H9 (cell line): ENCODE results near the gene DAB2IP. TPM values are rescaled to one million over a fixed set of nuclear protein-coding genes. Genes with fewer than 3 reads are reported as not detected.

Source experiments
- DNase-seq: peaks from one replicate; pipeline ENCODE4 v3.0.0-alpha.2; 2017
- H2AFZ ChIP-seq: one replicate; pipeline ENCODE4 v1.6.1; 2013; ENCODE audit warnings: mild to moderate bottlenecking, low read length, control low read depth, moderate library complexity
- H2AK5ac ChIP-seq: 2 replicates; pipeline ENCODE4 v1.6.1; 2013; ENCODE audit warnings: low read length, control low read depth, mixed read lengths; ENCODE audit not compliant: insufficient read length
- H2BK120ac ChIP-seq: one replicate; pipeline ENCODE4 v1.6.1; 2013; ENCODE audit warnings: low read depth, mild to moderate bottlenecking, low read length, control low read depth, inconsistent platforms; ENCODE audit not compliant: poor library complexity, severe bottlenecking
- H2BK12ac ChIP-seq: 2 replicates; pipeline ENCODE4 v1.6.1; 2013; ENCODE audit warnings: low read length, control low read depth, mixed read lengths, low read depth; ENCODE audit not compliant: insufficient read length
- H2BK15ac ChIP-seq: 2 replicates; pipeline ENCODE4 v1.6.1; 2013; ENCODE audit warnings: low read depth, low read length, control low read depth
- H2BK20ac ChIP-seq: one replicate; pipeline ENCODE4 v1.6.1; 2013; ENCODE audit warnings: low read depth, mild to moderate bottlenecking, low read length, control low read depth, inconsistent platforms; ENCODE audit not compliant: poor library complexity, severe bottlenecking
- H2BK5ac ChIP-seq: 2 replicates; pipeline ENCODE4 v1.6.1; 2013; ENCODE audit warnings: low read length, control low read depth, mixed read lengths; ENCODE audit not compliant: insufficient read length
- H3K14ac ChIP-seq: 2 replicates; pipeline ENCODE4 v1.6.1; 2013; ENCODE audit warnings: low read length, control low read depth; ENCODE audit not compliant: insufficient read depth
- H3K18ac ChIP-seq: 2 replicates; pipeline ENCODE4 v1.6.1; 2013; ENCODE audit warnings: low read depth, mild to moderate bottlenecking, mixed read lengths, low read length, control low read depth; ENCODE audit not compliant: insufficient read length
- H3K23ac ChIP-seq: 2 replicates; pipeline ENCODE4 v1.6.1; 2013; ENCODE audit warnings: low read length, control low read depth, mixed read lengths, low read depth; ENCODE audit not compliant: insufficient read length
- H3K23me2 ChIP-seq: 2 replicates; pipeline ENCODE4 v1.6.1; 2013; ENCODE audit warnings: low read depth, mild to moderate bottlenecking, mixed read lengths, low read length, control low read depth; ENCODE audit not compliant: insufficient read length, poor library complexity, severe bottlenecking
- H3K27ac ChIP-seq: 2 replicates; pipeline ENCODE4 v1.5.1; 2013; ENCODE audit warnings: low read length, control low read depth, mixed read lengths, low read depth; ENCODE audit not compliant: insufficient read length
- H3K27me3 ChIP-seq: 2 replicates; pipeline ENCODE4 v1.6.1; 2013; ENCODE audit warnings: low read length, control low read depth, inconsistent platforms; ENCODE audit not compliant: insufficient read depth
- H3K4ac ChIP-seq: 2 replicates; pipeline ENCODE4 v1.6.1; 2013; ENCODE audit warnings: low read depth, mild to moderate bottlenecking, control low read depth, inconsistent platforms, low read length, moderate library complexity
- H3K4me1 ChIP-seq: 2 replicates; pipeline ENCODE4 v1.6.1; 2013; ENCODE audit warnings: low read length, control low read depth, inconsistent platforms; ENCODE audit not compliant: insufficient read depth
- H3K4me2 ChIP-seq: 2 replicates; pipeline ENCODE4 v1.6.1; 2013; ENCODE audit warnings: low read length, control low read depth, mixed read lengths; ENCODE audit not compliant: insufficient read length, insufficient read depth
- H3K56ac ChIP-seq: 2 replicates; pipeline ENCODE4 v1.6.1; 2013; ENCODE audit warnings: low read depth, mild to moderate bottlenecking, mixed read lengths, low read length, control low read depth; ENCODE audit not compliant: insufficient read length
- H3K79me1 ChIP-seq: 2 replicates; pipeline ENCODE4 v1.6.1; 2013; ENCODE audit warnings: low read depth, mild to moderate bottlenecking, moderate library complexity, low read length, control low read depth, inconsistent platforms; ENCODE audit not compliant: insufficient read depth, poor library complexity, severe bottlenecking
- H3K79me2 ChIP-seq: 2 replicates; pipeline ENCODE4 v1.6.1; 2013; ENCODE audit warnings: low read length, control low read depth, inconsistent platforms; ENCODE audit not compliant: insufficient read depth
- H3K9ac ChIP-seq: 2 replicates; pipeline ENCODE4 v1.6.1; 2013; ENCODE audit warnings: low read length, control low read depth, mixed read lengths; ENCODE audit not compliant: insufficient read length; ENCODE audit errors: extremely low read depth
- H3K9me3 ChIP-seq: one replicate; pipeline ENCODE4 v1.6.1; 2013; ENCODE audit warnings: low read depth, low read length, inconsistent platforms; ENCODE audit not compliant: control insufficient read depth
- H3T11ph ChIP-seq: one replicate; pipeline ENCODE4 v1.6.1; 2013; ENCODE audit warnings: mild to moderate bottlenecking, low read length, control low read depth, inconsistent platforms
- H4K20me1 ChIP-seq: one replicate; pipeline ENCODE4 v1.6.1; 2013; ENCODE audit not compliant: control insufficient read depth, insufficient read length, insufficient read depth
- H4K5ac ChIP-seq: 2 replicates; pipeline ENCODE4 v1.6.1; 2013; ENCODE audit warnings: low read depth, mild to moderate bottlenecking, mixed read lengths, low read length, control low read depth; ENCODE audit not compliant: insufficient read length
- H4K8ac ChIP-seq: replicated peaks from 2 replicates; pipeline ENCODE4 v1.6.1; 2013; ENCODE audit warnings: low read length, control low read depth, mixed read lengths, low read depth; ENCODE audit not compliant: insufficient read length
- H4K91ac ChIP-seq: 2 replicates; pipeline ENCODE4 v1.6.1; 2013; ENCODE audit warnings: low read depth, mild to moderate bottlenecking, moderate library complexity, mixed read lengths, low read length, control low read depth; ENCODE audit not compliant: insufficient read length
- H3K27ac Mint-ChIP-seq, 3 experiments: 2 replicates in 2 of 3; 3 replicates in 1 of 3; pipeline ENCODE4 v1.8.0; 2020 to 2021; ENCODE audit warnings: mixed read lengths in 3 of 3, mild to moderate bottlenecking in 1 of 3, moderate library complexity in 1 of 3
- H3K27me3 Mint-ChIP-seq: 2 replicates; pipeline ENCODE4 v1.8.0; 2021; ENCODE audit warnings: low read depth, mild to moderate bottlenecking, moderate library complexity, mixed read lengths
- H3K36me3 Mint-ChIP-seq, 3 experiments: 2 replicates in 2 of 3; 3 replicates in 1 of 3; pipeline ENCODE4 v1.8.0; 2020 to 2021; ENCODE audit warnings: low read depth in 3 of 3, mixed read lengths in 3 of 3; ENCODE audit not compliant: insufficient read depth in 1 of 3
- H3K4me1 Mint-ChIP-seq, 2 experiments: 2 replicates each; pipeline ENCODE4 v1.8.0; 2020; ENCODE audit warnings: mixed read lengths in 2 of 2
- H3K4me3 Mint-ChIP-seq, 2 experiments: 2 replicates in 1 of 2; 3 replicates in 1 of 2; pipeline ENCODE4 v1.8.0; 2020 to 2021; ENCODE audit warnings: mild to moderate bottlenecking in 2 of 2, mixed read lengths in 2 of 2, moderate library complexity in 1 of 2
- H3K9me3 Mint-ChIP-seq, 2 experiments: 2 replicates in 1 of 2; 3 replicates in 1 of 2; pipeline ENCODE4 v1.8.0; 2020; ENCODE audit warnings: mild to moderate bottlenecking in 2 of 2, mixed read lengths in 2 of 2, moderate library complexity in 1 of 2
- WGBS: extraction: QIAGEN DNeasy Blood & Tissue Kit; methylation state at CpG from one replicate; pipeline ENCODE4 v1.1.7; 2013; ENCODE audit warnings: missing lambda C conversion rate, low lambda C conversion rate, mixed read lengths; ENCODE audit not compliant: insufficient read length; ENCODE audit errors: extremely low coverage; 5-methylcytosine and 5-hydroxymethylcytosine counted together
- total RNA-seq: library from RNA; stranded (reverse); gene quantifications from 2 replicates; pipeline ENCODE4 v1.2.1, GENCODE V29; 2021
- TF ChIP-seq, protein P1 (sequence below): fragments of 200-600 bp; sonication (generic); conservative IDR thresholded peaks from 3 replicates; pipeline ENCODE4 v1.8.0; 2021; ENCODE audit warnings: antibody characterized with exemption, mild to moderate bottlenecking

DAB2IP gene
- total RNA-seq, 1 experiment from 2014 or later, result 22.6 TPM

DNA sequence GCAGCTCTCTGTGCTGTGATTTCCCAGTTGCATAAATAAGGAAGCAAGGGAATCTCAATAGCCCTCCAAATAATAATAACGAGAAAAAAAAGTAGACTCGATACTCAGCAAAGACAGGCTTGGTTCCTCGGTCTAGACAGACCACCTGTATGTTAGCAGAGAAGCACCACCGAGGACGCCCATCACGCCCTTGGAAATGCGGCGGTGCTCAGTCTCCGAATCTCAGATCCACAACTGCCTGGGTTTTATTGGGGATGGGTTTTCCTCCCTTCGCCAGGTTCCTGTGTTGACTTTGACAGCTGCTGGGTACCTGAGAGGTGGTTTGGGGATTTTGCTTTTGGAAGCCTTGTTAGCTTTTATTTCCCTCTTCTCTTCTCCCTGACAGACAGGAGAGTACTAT lies 7.2 kb downstream of the DAB2IP start:
- Histone ChIP-seq H2AK5ac (no peak overlapping the region), H2BK15ac (no peak overlapping the region), H4K91ac (no peak overlapping the region), H3T11ph (no peak overlapping the region), H3K27me3 (no peaks in the 10 kb centered on the region), H3K56ac (no peak overlapping the region), H4K5ac (no peak overlapping the region), H3K79me2 (peaks cover 3% of the 10 kb centered on the region; the same call in 1 of the 2 replicates), H3K9ac (no peak overlapping the region), H3K79me1 (no peaks in the 10 kb centered on the region), H3K23ac (no peak overlapping the region), H4K8ac (no peak overlapping the region), H3K27ac (no peak overlapping the region), H2BK12ac (no peak overlapping the region), H3K4me1 (no peaks in the 10 kb centered on the region), H4K20me1 (peaks cover 4% of the 10 kb centered on the region), H3K9me3 (no peaks in the 10 kb centered on the region), H3K14ac (no peak overlapping the region), H3K4ac (no peak overlapping the region), H3K4me2 (no peak overlapping the region), H2AFZ (no peak overlapping the region), H3K23me2 (no peaks in the 10 kb centered on the region), H3K18ac (no peak overlapping the region), H2BK20ac (no peak overlapping the region), H2BK120ac (no peak overlapping the region), H2BK5ac (no peak overlapping the region)
- Mint-ChIP-seq H3K27me3 (peaks cover 9% of the 10 kb centered on the region), H3K9me3 (no peaks in the 10 kb centered on the region), H3K27ac (no peak overlapping the region), H3K4me3 (no peak overlapping the region), H3K4me1 (peaks cover 28 to 36% of the 10 kb centered on the region in 2 experiments), H3K36me3 (peaks cover 0 to 3% (median 1%) of the 10 kb centered on the region in 3 experiments; a peak in 2 of 7 replicates)
- TF ChIP-seq, protein P1, sequence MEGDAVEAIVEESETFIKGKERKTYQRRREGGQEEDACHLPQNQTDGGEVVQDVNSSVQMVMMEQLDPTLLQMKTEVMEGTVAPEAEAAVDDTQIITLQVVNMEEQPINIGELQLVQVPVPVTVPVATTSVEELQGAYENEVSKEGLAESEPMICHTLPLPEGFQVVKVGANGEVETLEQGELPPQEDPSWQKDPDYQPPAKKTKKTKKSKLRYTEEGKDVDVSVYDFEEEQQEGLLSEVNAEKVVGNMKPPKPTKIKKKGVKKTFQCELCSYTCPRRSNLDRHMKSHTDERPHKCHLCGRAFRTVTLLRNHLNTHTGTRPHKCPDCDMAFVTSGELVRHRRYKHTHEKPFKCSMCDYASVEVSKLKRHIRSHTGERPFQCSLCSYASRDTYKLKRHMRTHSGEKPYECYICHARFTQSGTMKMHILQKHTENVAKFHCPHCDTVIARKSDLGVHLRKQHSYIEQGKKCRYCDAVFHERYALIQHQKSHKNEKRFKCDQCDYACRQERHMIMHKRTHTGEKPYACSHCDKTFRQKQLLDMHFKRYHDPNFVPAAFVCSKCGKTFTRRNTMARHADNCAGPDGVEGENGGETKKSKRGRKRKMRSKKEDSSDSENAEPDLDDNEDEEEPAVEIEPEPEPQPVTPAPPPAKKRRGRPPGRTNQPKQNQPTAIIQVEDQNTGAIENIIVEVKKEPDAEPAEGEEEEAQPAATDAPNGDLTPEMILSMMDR, result no peak
- WGBS, result no CpG with 5 or more reads among the region's 10 CpGs
- no peak for DNase-seq
